Tibial artery (tissue), 4 donors: ENCODE data around the gene TAF9.
A peak's percentile ranks its signal among the peaks of the same experiment; 100 is the strongest.
"Not testable (repeated sequence)": the region's sequence is repeated elsewhere in the genome, so short reads cannot be mapped to it uniquely, and the experiment has no call there.

Experiments used
- DNase-seq, 2 donors: peaks; one replicate each; pipeline ENCODE4 v3.0.0-alpha.2; 2019
- H3K27ac ChIP-seq, 2 donors: fragments of 200-600 bp; sonication (generic) in 1 of 2; 1 replicate in 1 of 2; 2 replicates in 1 of 2; pipeline ENCODE4 v1.5.1; 2018 to 2019; ENCODE audit warnings: mild to moderate bottlenecking in 1 of 2
- H3K27me3 ChIP-seq, 2 donors: fragments of 200-600 bp; sonication (generic) in 1 of 2; one replicate each; pipeline versions ENCODE4 v1.5.1 to v1.6.0; 2016 to 2019
- H3K36me3 ChIP-seq, 3 donors: fragments of 200-600 bp; sonication (generic) in 2 of 3; one replicate each; pipeline ENCODE4 v1.5.1; 2016 to 2019; ENCODE audit warnings: mild to moderate bottlenecking in 2 of 3
- H3K4me1 ChIP-seq, 4 donors: fragments of 200-600 bp; sonication (generic) in 2 of 4; 1 replicate in 3 of 4; 2 replicates in 1 of 4; pipeline ENCODE4 v1.5.1; 2016 to 2019
- H3K4me3 ChIP-seq, 2 donors: fragments of 200-600 bp; sonication (generic) in 1 of 2; 1 replicate in 1 of 2; 2 replicates in 1 of 2; pipeline ENCODE4 v1.5.1; 2018 to 2019; ENCODE audit warnings: mild to moderate bottlenecking in 2 of 2
- H3K9me3 ChIP-seq, 3 donors: fragments of 200-600 bp; sonication (generic) in 1 of 3; one replicate each; pipeline ENCODE4 v1.5.1; 2016 to 2019
- CTCF ChIP-seq, 2 experiments: fragments of 200-600 bp in 1 of 2; fragments of 450-650 bp in 1 of 2; IDR thresholded peaks; one replicate each; pipeline ENCODE4 v1.5.1; 2017 to 2019; ENCODE audit warnings: antibody characterized with exemption in 2 of 2, mild to moderate bottlenecking in 1 of 2, moderate library complexity in 1 of 2
- intact Hi-C: fragments of 100-400 bp; cut with DNase I; formaldehyde crosslinking; loops from one replicate; pipeline ENCODE4 v1.15.0; 2023; ENCODE audit warnings: low total_unique reads

Gene TAF9

DNA sequence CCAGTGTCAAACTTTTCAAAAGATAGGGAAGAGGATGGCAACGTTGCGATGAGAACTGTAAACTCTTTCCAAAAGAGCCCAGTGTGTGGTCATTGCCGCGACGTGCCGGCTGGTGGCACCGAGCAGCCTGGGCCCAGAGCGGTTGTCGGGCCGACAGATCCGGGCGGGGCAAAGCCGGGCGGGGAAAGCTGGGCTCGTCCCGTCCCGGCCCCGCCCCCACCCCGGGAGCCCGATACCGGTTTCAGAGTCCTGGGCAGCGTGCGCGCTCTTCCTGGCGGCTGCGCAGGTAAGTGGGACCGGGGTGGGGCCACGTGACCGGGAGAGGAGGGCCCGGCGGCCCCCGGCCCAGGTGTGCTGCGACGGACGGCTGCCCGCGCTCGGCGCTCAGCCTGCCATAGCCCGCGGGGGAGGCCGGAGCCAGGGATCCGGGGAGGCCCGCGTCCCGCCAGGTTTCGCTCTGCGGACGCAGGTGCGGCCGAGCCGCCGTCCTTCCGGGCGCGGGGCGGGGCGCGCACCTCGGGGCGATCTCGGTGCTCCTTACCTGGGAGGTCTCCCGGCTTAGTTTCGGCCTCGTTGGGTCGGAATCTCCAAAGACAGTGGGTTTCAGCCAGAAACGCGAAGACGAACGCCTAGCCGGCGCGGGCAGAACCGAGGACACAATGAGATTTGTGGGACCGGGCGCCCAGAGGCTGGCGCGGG is 45.7 kb upstream of the TAF9 start, which contains the start of gene MARVELD2:
TSS of gene MARVELD2 (plus strand) at position 232 of the 699 bp plus-strand sequence. CDS start 4,270 bp downstream, outside the sequence.
- peak in 1 of 2 experiments; percentile 16 for TF ChIP-seq CTCF (IDR thresholded peaks at IDR 0.05)
- Histone ChIP-seq H3K27me3 (no peaks in the 10 kb centered on the region), H3K36me3 (peaks cover 18 to 43% (median 38%) of the 10 kb centered on the region in 3 donors), H3K27ac (peak within 1 kb of the TSS in 1 of 2 donors; percentile 29), H3K9me3 (no peaks in the 10 kb centered on the region), H3K4me3 (peak within 1 kb of the TSS; percentile 61 to 63), H3K4me1 (peaks cover 0 to 12% (median 4%) of the 10 kb centered on the region in 4 donors)
- DNase-seq, result peak; percentile 38 to 76
- intact Hi-C loops, result no loop called here

- Histone ChIP-seq H3K4me1 (no peaks in the 10 kb centered on the region), H3K36me3 (peaks cover 48 to 84% (median 64%) of the 10 kb centered on the region in 3 donors), H3K9me3 (no peaks in the 10 kb centered on the region), H3K27me3 (no peaks in the 10 kb centered on the region), H3K27ac (no peak overlapping the region), H3K4me3 (no peak overlapping the region)
- no peak for TF ChIP-seq CTCF (IDR thresholded peaks at IDR 0.05)
- DNase-seq, result no peak
- intact Hi-C loops, result no loop called here
Measured at GRCh38 chr5:69404659-69405330, 35.5 kb upstream of the TAF9 start.

GRCh38 chr5:69378376-69378775 is 9.1 kb upstream of the TAF9 start:
- Histone ChIP-seq H3K4me3 (no peak overlapping the region), H3K27ac (no peak overlapping the region), H3K36me3 (peaks cover 17 to 80% (median 49%) of the 10 kb centered on the region in 3 donors), H3K4me1 (no peaks in the 10 kb centered on the region), H3K9me3 (no peaks in the 10 kb centered on the region), H3K27me3 (no peaks in the 10 kb centered on the region)
- no peak for DNase-seq
- intact Hi-C loops, result no loop called here
- no peak for TF ChIP-seq CTCF (IDR thresholded peaks at IDR 0.05)

GRCh38 chr5:69374911-69375446 is 5.7 kb upstream of the TAF9 start:
- H3K4me3 ChIP-seq, result no peak overlapping the region
- H3K4me1 ChIP-seq, result peaks cover 0 to 21% (median 12%) of the 10 kb centered on the region in 4 donors
- DNase-seq, result no peak
- no peak for TF ChIP-seq CTCF (IDR thresholded peaks at IDR 0.05)
- no peak overlapping the region for H3K27ac ChIP-seq
- intact Hi-C loops, result no loop called here
- H3K36me3 ChIP-seq, result peaks cover 4 to 46% (median 24%) of the 10 kb centered on the region in 3 donors
- H3K27me3 ChIP-seq, result no peaks in the 10 kb centered on the region
- no peaks in the 10 kb centered on the region for H3K9me3 ChIP-seq

DNA sequence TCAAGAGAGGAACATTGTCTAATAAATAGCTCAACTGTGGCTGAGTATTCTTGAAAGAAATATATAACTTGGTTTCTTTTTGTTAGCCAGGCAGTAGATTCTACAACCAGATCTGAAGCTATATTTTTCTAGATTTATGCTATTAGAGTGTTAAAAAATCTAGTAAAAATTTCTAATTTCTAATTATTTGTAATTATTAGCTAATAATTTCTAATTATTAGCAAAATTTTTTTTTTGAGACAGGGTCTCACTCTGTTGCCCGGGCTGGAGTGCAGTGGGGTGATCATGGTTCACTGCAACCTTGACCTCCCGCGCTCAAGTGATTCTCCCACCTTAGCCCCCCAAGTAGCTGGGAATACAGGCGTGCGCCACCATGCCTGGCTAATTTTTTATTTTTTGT is 3.1 kb upstream of the TAF9 start:
- Histone ChIP-seq H3K4me3 (no peak overlapping the region), H3K36me3 (peaks cover 4 to 23% (median 21%) of the 10 kb centered on the region in 3 donors), H3K4me1 (peaks cover 0 to 34% (median 15%) of the 10 kb centered on the region in 4 donors), H3K27ac (no peak overlapping the region), H3K9me3 (no peaks in the 10 kb centered on the region), H3K27me3 (no peaks in the 10 kb centered on the region)
- TF ChIP-seq CTCF (IDR thresholded peaks at IDR 0.05), result no peak
- intact Hi-C loops, result no loop called here
- DNase-seq, result no peak

- Histone ChIP-seq H3K4me1 (peaks cover 0 to 35% (median 15%) of the 10 kb centered on the region in 4 donors), H3K4me3 (peak overlapping the region; percentile 78 to 91), H3K36me3 (peaks cover 11 to 29% (median 18%) of the 10 kb centered on the region in 3 donors), H3K27ac (peak overlapping the region; percentile 95 to 97)
- H3K27me3 ChIP-seq, intact Hi-C loops, DNase-seq, H3K9me3 ChIP-seq: not testable (repeated sequence)
Measured at GRCh38 chr5:69370335-69370734, 1.0 kb upstream of the TAF9 start.
